GM19193 (cell line): Measurements from ENCODE around the gene MEIS2.

Experiments
- POLR2A ChIP-seq: IDR thresholded peaks from 4 replicates; pipeline ENCODE4 v1.6.1; 2011; ENCODE audit not compliant: insufficient read depth, insufficient read length; ENCODE audit errors: extremely low read depth

MEIS2 gene

GRCh38 chr15:37032091-37032775 lies 68.1 kb downstream of the MEIS2 start:
- no peak for TF ChIP-seq POLR2A

- TF ChIP-seq POLR2A, result no peak
Measured at GRCh38 chr15:37031198-37031597, 69.2 kb downstream of the MEIS2 start.

GRCh38 chr15:37028625-37029296 lies 71.6 kb downstream of the MEIS2 start:
- no peak for TF ChIP-seq POLR2A

- TF ChIP-seq POLR2A, result no peak
Measured at GRCh38 chr15:37020852-37021251, 79.5 kb downstream of the MEIS2 start.

GRCh38 chr15:37019479-37020433 lies 80.6 kb downstream of the MEIS2 start:
- no peak for TF ChIP-seq POLR2A

GRCh38 chr15:37017031-37017625 lies 83.2 kb downstream of the MEIS2 start:
- no peak for TF ChIP-seq POLR2A

GRCh38 chr15:37016231-37016630 lies 84.1 kb downstream of the MEIS2 start:
- no peak for TF ChIP-seq POLR2A

- no peak for TF ChIP-seq POLR2A
Measured at GRCh38 chr15:37015451-37015850, 84.9 kb downstream of the MEIS2 start.

- no peak for TF ChIP-seq POLR2A
Measured at GRCh38 chr15:37015035-37015434, 85.3 kb downstream of the MEIS2 start.

- TF ChIP-seq POLR2A, result no peak
Measured at GRCh38 chr15:37014566-37014965, 85.8 kb downstream of the MEIS2 start.

- TF ChIP-seq POLR2A, result no peak
Measured at GRCh38 chr15:37014137-37014536, 86.2 kb downstream of the MEIS2 start.

- TF ChIP-seq POLR2A, result no peak
Measured at GRCh38 chr15:37010595-37010994, 89.8 kb downstream of the MEIS2 start.

- TF ChIP-seq POLR2A, result no peak
Measured at GRCh38 chr15:37009288-37009687, 91.1 kb downstream of the MEIS2 start.

- no peak for TF ChIP-seq POLR2A
Measured at GRCh38 chr15:37008205-37008604, 92.1 kb downstream of the MEIS2 start.

GRCh38 chr15:37007301-37007700 lies 93.0 kb downstream of the MEIS2 start:
- TF ChIP-seq POLR2A, result no peak
